Naive thymus-derived CD8-positive, alpha-beta T cell (primary cell): ENCODE data around the gene SRSF10. TPM values are rescaled to one million over a fixed set of nuclear protein-coding genes. Genes with fewer than 3 reads are reported as not detected.
A peak's percentile ranks its signal among the peaks of the same experiment; 100 is the strongest.
"Not testable (repeated sequence)": the region's sequence is repeated elsewhere in the genome, so short reads cannot be mapped to it uniquely, and the experiment has no call there.

Source experiments
- ATAC-seq, 2 donors: fragments of 150-1000 bp; cut with Tn5 transposase in 1 of 2; sonication (Bioruptor Pico), chemical (Tn5 transposase) in 1 of 2; 1 replicate in 1 of 2; 2 replicates in 1 of 2; pipeline ENCODE4 v1.10.0; 2021; ENCODE audit warnings: mild to moderate bottlenecking in 2 of 2, moderate library complexity in 2 of 2
- POLR2A ChIA-PET: fragments of 350-600 bp; sonication (Branson Sonifier 250); formaldehyde crosslinking; loops from one replicate; lab custom pipeline; 2021; ENCODE audit warnings: antibody characterized with exemption; lab: Charles Lee
- DNase-seq, 10 donors: peaks; one replicate each; pipeline versions ENCODE4 v3.0.0 to v3.0.0-alpha.2; 2020 to 2022
- H3K27ac Mint-ChIP-seq, 10 donors: one replicate each; pipeline ENCODE4 v1.8.0; 2020 to 2022; ENCODE audit warnings: mild to moderate bottlenecking in 10 of 10, mixed read lengths in 10 of 10, moderate library complexity in 4 of 10, inconsistent platforms in 1 of 10
- H3K27me3 Mint-ChIP-seq, 5 donors: one replicate each; pipeline ENCODE4 v1.8.0; 2021 to 2022; ENCODE audit warnings: mixed read lengths in 5 of 5
- H3K36me3 Mint-ChIP-seq, 3 donors: one replicate each; pipeline ENCODE4 v1.8.0; 2020 to 2022; ENCODE audit warnings: mixed read lengths in 3 of 3, mild to moderate bottlenecking in 2 of 3, inconsistent platforms in 1 of 3
- H3K4me1 Mint-ChIP-seq, 4 donors: one replicate each; pipeline ENCODE4 v1.8.0; 2021 to 2022; ENCODE audit warnings: mixed read lengths in 4 of 4
- H3K4me3 Mint-ChIP-seq, 10 donors: one replicate each; pipeline ENCODE4 v1.8.0; 2020 to 2022; ENCODE audit warnings: mild to moderate bottlenecking in 10 of 10, mixed read lengths in 10 of 10, moderate library complexity in 6 of 10, inconsistent platforms in 1 of 10
- H3K9me3 Mint-ChIP-seq, 9 donors: one replicate each; pipeline ENCODE4 v1.8.0; 2020 to 2022; ENCODE audit warnings: mixed read lengths in 9 of 9, mild to moderate bottlenecking in 3 of 9, inconsistent platforms in 1 of 9, moderate library complexity in 1 of 9
- polyA plus RNA-seq, 3 donors: library from polyadenylated mRNA; unstranded; fragments of 300-500 nt; fragmentation: Illumina TruSeq; gene quantifications; one replicate each; pipeline ENCODE4 v1.2.3, GENCODE V29; 2021
- total RNA-seq, 8 experiments: library from RNA in 2 of 8; stranded (reverse) in 2 of 8; gene quantifications; one replicate each; pipeline ENCODE4 v1.2.3 and lab custom pipeline; 2021 to 2026

The SRSF10 gene
- total and polyA plus RNA-seq, 5 experiments from 2014 or later: 98.6 to 219 (median 125) TPM

DNA sequence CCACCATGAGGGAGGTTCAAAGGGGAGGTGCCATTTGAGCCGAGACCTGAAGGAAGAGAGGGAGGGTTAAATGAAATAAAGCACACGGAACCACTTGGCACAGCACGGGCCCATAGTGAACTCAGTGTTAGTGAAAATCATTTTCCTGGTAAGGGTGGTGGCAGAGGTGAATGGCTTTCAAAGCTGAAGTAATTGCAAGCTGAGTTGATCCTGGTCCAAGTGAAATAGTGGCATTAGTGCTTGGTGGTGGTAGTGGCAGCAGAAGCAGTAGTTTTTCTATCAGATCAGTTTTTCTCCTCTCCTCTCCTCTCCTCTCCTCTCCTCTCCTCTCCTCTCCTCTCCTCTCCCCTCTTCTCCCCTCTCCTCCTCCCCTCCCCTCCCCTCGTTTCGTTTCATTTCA is 30.5 kb upstream of the SRSF10 start:
- ATAC-seq (no peak), DNase-seq (no peak)
- Mint-ChIP-seq H3K27me3 (peaks cover 4 to 19% (median 5%) of the 10 kb centered on the region in 5 donors), H3K4me3 (no peak overlapping the region), H3K36me3 (no peaks in the 10 kb centered on the region), H3K4me1 (peaks cover 0 to 2% (median 0%) of the 10 kb centered on the region in 4 donors), H3K9me3 (no peaks in the 10 kb centered on the region), H3K27ac (peak overlapping the region in 1 of 10 donors; percentile 13)
- POLR2A ChIA-PET: no interaction called here

DNA sequence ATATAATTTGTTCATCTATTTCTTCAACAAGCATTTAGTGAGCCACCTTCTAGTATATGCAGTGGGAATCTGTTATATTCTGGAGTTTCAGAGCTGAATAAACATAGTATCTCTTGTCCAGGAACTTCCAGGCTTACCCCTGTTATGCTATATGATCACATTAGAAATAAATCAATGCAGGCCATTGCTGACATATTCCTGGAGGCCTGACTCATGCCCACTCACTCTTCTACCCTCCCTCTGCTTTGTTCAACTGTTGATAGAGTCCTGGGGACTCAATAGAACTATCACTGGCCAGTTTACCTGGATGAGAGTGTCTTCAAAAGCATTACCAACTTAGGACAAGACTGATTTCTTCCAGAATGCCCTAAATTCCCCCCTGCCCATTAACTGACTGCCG is 29.3 kb upstream of the SRSF10 start:
- Mint-ChIP-seq H3K36me3 (no peaks in the 10 kb centered on the region), H3K27ac (peak overlapping the region in 1 of 10 donors; percentile 47), H3K27me3 (peaks cover 4 to 19% (median 7%) of the 10 kb centered on the region in 5 donors), H3K4me1 (peaks cover 0 to 2% (median 0%) of the 10 kb centered on the region in 4 donors), H3K4me3 (no peak overlapping the region), H3K9me3 (no peaks in the 10 kb centered on the region)
- ATAC-seq (no peak), DNase-seq (no peak)
- POLR2A ChIA-PET: no interaction called here

DNA sequence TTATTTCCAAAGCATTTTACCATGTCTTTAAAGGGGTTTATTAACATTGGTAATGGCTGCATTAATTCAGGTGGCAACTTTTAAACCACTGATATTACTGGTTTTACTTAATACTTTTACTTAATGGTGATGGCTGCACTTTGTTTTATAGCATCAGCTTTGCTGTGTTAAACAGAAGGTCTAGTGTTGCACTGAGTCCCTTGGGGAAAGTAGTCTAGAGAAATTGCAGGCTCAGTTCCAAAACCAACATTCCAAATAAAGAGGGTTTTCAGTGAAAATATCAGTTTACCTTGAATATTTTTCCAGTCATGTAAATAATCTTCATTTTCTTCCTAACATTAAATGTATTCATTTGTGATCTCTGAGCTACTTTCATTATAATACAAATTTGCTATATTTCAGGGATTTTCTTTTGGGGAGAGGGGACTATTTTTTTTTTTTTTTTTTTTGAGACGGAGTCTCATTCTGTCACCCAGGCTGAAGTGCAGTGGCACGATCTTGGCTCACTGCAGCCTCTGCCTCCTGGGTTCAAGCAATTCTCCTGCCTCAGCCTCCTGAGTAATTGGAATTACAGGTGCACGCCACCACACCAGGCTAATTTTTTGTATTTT is 28.6 kb upstream of the SRSF10 start:
- H3K4me3 Mint-ChIP-seq, H3K4me1 Mint-ChIP-seq, DNase-seq, POLR2A ChIA-PET, H3K36me3 Mint-ChIP-seq, ATAC-seq, H3K9me3 Mint-ChIP-seq, H3K27ac Mint-ChIP-seq: not testable (repeated sequence)
- peaks cover 4 to 19% (median 7%) of the 10 kb centered on the region in 5 donors for H3K27me3 Mint-ChIP-seq

DNA sequence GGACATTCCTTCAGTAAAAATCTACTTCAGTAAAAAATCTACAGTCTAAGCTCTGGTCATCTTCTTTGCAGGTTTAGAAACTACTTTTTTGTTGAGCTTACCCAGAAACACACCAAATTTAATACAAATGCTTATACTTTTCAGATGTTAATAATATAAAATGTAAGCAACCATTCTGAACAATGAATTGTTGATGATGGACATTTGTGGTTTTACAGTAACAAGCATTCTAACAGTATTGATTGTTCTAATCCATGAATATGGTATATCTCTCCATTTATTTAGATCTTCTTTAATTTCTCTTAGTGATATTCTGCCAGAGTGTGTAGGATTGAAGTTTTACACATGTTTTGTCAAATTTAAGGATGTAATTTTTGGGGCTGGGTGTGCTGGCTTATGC is 27.0 kb upstream of the SRSF10 start:
- ATAC-seq (no peak), DNase-seq (no peak)
- Mint-ChIP-seq H3K4me1 (peaks cover 0 to 2% (median 0%) of the 10 kb centered on the region in 4 donors), H3K27me3 (peaks cover 4 to 19% (median 7%) of the 10 kb centered on the region in 5 donors), H3K4me3 (no peak overlapping the region), H3K27ac (no peak overlapping the region), H3K9me3 (no peaks in the 10 kb centered on the region), H3K36me3 (no peaks in the 10 kb centered on the region)
- POLR2A ChIA-PET: no interaction called here

DNA sequence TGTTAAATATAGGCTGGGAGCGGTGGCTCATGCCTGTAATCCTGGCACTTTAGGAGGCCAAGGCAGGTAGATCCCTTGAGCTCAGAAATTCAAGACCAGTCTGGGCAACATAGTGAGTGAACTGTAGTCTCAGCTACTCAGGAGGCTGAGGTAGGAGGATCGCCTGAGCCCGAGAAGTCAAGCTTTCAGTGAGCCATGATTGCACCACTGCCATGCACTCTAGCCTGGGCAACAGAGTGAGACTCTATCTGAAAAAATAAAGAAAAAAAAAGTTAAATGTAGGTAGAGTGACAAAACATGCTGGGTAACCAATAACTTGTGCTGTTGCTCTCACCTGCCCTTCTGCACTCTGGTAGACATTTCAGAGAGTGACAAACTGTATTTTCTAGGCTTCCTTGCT is 25.0 kb upstream of the SRSF10 start:
- Mint-ChIP-seq H3K4me1 (peaks cover 0 to 2% (median 0%) of the 10 kb centered on the region in 4 donors), H3K9me3 (no peaks in the 10 kb centered on the region), H3K36me3 (no peaks in the 10 kb centered on the region), H3K27ac (no peak overlapping the region), H3K4me3 (no peak overlapping the region), H3K27me3 (peaks cover 4 to 12% (median 5%) of the 10 kb centered on the region in 5 donors)
- DNase-seq: no peak
- no peak for ATAC-seq
- POLR2A ChIA-PET: no interaction called here

DNA sequence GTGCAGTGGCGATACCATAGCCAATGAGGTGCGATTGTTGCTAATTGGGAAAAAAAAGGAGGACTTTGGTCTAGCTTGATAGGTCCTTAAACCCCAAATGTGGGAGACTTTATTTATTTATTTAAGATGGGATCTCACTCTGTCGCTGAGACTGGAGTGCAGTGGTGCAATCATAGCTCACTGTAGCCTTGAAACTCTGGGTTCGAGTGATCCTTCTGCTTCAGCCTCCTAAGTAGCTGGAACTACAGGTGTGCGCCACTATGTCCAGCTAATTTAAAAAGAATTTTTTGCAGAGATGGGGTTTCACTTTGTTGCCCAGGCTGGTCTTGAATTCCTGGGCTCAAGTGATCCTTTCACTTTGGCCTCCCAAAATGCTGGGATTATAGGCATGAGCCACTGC is 24.0 kb upstream of the SRSF10 start:
- POLR2A ChIA-PET: interaction anchor here (0.5 kb wide), 1 partner anchor 22 kb away, joined by 5 read pairs; no protein-coding TSS in a partner anchor
- Mint-ChIP-seq H3K36me3 (no peaks in the 10 kb centered on the region), H3K4me3 (no peak overlapping the region), H3K9me3 (no peaks in the 10 kb centered on the region), H3K27ac (no peak overlapping the region), H3K27me3 (peaks cover 2 to 9% (median 4%) of the 10 kb centered on the region in 5 donors), H3K4me1 (no peaks in the 10 kb centered on the region)
- DNase-seq (no peak), ATAC-seq (no peak)

DNA sequence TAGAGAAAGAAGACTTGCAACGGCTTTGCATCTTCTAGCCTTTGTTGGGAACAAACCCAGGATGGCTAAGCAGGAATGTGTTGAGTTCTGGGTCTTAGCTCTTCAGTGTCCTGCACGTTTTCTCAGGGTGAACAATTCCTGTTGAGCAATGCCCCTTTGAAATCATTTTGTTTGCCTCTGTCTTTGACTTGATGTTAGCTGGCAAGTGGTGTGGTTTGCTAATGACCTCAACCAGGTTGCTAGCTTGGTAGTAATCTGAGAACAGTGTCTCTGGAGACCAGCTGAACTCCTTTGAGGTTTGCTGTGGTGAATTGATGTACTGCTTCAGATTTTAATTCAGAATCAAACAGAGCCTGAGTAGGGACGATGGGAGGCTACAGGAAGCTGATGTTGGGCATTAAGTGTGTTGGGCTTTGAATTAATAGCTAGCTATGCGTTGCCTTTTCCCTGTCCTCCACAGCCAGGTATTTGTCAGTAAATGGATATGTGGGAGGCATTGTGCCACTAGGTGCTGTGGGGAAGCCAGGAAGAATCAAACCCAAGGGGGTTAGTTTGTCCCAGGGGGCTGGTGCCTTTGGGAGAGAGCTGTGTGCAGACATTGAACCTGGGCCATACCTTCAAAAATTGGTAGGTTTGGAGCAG is 23.3 kb upstream of the SRSF10 start:
- ATAC-seq (no peak), DNase-seq (no peak)
- Mint-ChIP-seq H3K4me1 (no peaks in the 10 kb centered on the region), H3K4me3 (no peak overlapping the region), H3K36me3 (no peaks in the 10 kb centered on the region), H3K27me3 (peaks cover 2 to 9% (median 2%) of the 10 kb centered on the region in 5 donors), H3K9me3 (no peaks in the 10 kb centered on the region), H3K27ac (no peak overlapping the region)
- POLR2A ChIA-PET: interaction anchor here (0.8 kb wide), 1 partner anchor 14 kb away, joined by 3 read pairs; no protein-coding TSS in a partner anchor

DNA sequence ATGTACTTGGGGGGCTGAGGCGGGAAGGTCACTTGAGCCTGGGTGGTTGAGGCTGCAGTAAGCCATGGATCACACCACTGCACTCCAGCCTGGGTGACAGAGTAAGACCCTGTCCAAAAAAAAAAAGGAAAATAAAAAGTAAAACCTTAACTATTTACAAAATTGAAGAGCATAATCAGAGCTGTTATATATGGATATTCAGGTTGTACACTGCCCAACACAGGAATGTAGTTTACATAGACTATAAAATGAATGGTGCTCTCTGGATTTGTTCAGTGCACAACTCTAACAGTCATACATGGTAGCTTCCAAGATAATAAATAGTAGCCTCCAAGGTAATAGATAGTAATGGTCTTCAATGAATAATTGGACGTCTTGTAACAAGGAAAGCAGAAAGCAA is 22.6 kb upstream of the SRSF10 start:
- no peaks in the 10 kb centered on the region for H3K9me3 Mint-ChIP-seq

DNA sequence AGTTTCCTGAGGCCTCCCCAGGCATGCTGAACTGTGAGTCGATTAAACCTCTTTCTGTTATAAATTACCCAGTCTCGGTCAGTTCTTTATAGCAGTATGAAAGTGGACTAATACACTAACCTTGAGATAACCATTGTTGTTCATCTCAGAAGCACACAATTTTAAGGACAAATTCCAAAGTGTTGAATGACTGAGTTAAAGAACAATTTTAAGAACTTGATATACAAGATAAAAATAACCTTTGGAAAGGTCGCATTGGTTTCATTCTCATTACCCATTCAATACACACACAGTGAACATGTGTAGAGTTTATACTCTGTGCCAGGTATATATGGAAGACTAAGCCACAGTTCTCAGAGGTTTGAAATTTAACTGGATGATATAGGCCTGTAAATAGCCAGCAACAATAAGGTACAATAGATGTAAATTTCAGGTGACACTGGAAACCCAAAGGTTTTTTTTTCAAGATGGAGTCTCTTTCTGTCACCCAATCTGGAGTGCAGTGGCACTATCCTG is 19.1 kb upstream of the SRSF10 start:
- no peaks in the 10 kb centered on the region for H3K9me3 Mint-ChIP-seq
- peaks cover 0 to 3% (median 0%) of the 10 kb centered on the region in 5 donors for H3K27me3 Mint-ChIP-seq
- POLR2A ChIA-PET: no interaction called here
- no peak for DNase-seq
- H3K36me3 Mint-ChIP-seq: no peaks in the 10 kb centered on the region
- peaks cover 0 to 2% (median under 1%) of the 10 kb centered on the region in 4 donors for H3K4me1 Mint-ChIP-seq
- no peak overlapping the region for H3K27ac Mint-ChIP-seq
- H3K4me3 Mint-ChIP-seq: no peak overlapping the region
- no peak for ATAC-seq

More for the DNA sequence above, 22.6 kb upstream of the SRSF10 start:
- POLR2A ChIA-PET: no interaction called here
- H3K4me3 Mint-ChIP-seq: no peak overlapping the region
- H3K27me3 Mint-ChIP-seq: peaks cover 2 to 9% (median 2%) of the 10 kb centered on the region in 5 donors
- peaks cover 0 to 1% (median 0%) of the 10 kb centered on the region in 4 donors for H3K4me1 Mint-ChIP-seq
- no peak overlapping the region for H3K27ac Mint-ChIP-seq
- no peak for ATAC-seq
- DNase-seq: no peak
- no peaks in the 10 kb centered on the region for H3K36me3 Mint-ChIP-seq

DNA sequence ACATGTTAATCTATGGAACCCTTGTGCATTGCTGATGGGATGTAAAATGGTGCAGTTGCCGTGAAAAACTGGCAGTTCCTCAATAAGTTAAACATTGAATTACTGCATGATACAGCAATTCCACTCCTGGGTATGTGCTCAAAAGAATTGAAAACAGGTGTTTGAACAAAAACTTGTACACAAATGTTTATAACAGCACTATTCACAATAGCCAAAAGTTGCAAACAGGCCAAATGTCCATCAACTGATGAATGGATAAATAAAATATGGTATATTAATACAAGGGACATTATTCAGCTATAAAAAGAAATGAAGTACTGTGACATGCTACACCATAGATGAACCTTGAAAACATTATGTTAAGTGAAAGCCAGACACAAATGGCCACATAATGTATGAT is 17.7 kb upstream of the SRSF10 start:
- ATAC-seq (no peak), DNase-seq (no peak)
- no peak overlapping the region for H3K27ac Mint-ChIP-seq
- peaks cover 0 to 3% (median 0%) of the 10 kb centered on the region in 5 donors for H3K27me3 Mint-ChIP-seq
- no peaks in the 10 kb centered on the region for H3K9me3 Mint-ChIP-seq
- H3K36me3 Mint-ChIP-seq: no peaks in the 10 kb centered on the region
- POLR2A ChIA-PET: no interaction called here
- H3K4me3 Mint-ChIP-seq: no peak overlapping the region
- peaks cover 0 to 2% (median under 1%) of the 10 kb centered on the region in 4 donors for H3K4me1 Mint-ChIP-seq

DNA sequence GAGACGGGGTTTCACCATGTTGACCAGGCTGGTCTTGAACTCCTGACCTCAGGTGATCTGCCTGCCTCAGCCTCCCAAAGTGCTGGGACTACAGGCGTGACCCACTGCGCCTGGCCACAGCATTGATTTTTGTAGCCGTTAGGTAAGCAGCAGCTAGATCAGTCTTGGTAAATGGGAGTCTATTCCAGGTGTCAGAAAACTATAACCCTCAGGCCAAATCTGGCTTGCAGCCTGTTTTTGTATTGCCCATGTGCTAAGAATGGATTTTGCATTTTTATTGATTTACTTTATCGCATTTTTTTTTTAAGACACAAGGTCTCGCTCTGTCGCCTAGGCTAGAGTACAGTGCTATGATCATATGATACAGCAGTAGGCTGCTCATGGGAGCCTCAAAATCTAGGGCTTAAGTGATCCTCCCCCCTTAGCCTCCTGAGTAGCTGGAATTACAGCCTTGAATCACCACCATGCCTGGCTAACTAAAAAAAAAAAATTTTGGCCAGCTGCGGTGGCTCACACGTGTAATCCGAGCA is 16.6 kb upstream of the SRSF10 start:
- Mint-ChIP-seq H3K27ac (peak overlapping the region in 1 of 10 donors; percentile 59), H3K27me3 (peaks cover 0 to 3% (median 0%) of the 10 kb centered on the region in 5 donors), H3K9me3 (no peaks in the 10 kb centered on the region), H3K36me3 (no peaks in the 10 kb centered on the region), H3K4me3 (no peak overlapping the region), H3K4me1 (peaks cover 0 to 2% (median under 1%) of the 10 kb centered on the region in 4 donors)
- no peak for ATAC-seq
- DNase-seq: no peak
- POLR2A ChIA-PET: no interaction called here

DNA sequence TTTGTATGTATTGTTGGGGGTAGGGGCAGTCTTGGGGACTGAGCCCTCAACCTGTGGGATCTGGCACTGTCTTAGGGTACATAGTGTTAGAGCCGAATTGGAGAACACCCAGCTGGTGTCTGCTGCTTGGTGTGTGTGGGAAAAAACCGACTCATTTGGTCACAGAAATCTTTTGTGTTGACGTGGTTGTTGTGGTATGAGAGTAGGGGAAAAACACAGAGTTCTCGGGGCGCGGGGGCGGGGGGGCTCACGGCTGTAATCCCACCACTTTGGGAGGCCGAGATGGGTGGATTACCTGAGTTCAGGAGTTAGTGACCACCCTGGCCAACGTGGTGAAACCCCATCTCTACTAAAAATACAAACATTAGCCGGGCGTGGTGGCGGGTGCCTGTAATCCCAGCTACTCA is 15.3 kb upstream of the SRSF10 start:
- POLR2A ChIA-PET: no interaction called here
- no peak for DNase-seq
- H3K27me3 Mint-ChIP-seq: peaks cover 0 to 3% (median 0%) of the 10 kb centered on the region in 5 donors
- peaks cover 0 to 4% (median under 1%) of the 10 kb centered on the region in 4 donors for H3K4me1 Mint-ChIP-seq
- no peak for ATAC-seq
- H3K4me3 Mint-ChIP-seq: no peak overlapping the region
- H3K27ac Mint-ChIP-seq: peak overlapping the region in 1 of 10 donors; percentile 66
- H3K9me3 Mint-ChIP-seq: no peaks in the 10 kb centered on the region
- no peaks in the 10 kb centered on the region for H3K36me3 Mint-ChIP-seq

DNA sequence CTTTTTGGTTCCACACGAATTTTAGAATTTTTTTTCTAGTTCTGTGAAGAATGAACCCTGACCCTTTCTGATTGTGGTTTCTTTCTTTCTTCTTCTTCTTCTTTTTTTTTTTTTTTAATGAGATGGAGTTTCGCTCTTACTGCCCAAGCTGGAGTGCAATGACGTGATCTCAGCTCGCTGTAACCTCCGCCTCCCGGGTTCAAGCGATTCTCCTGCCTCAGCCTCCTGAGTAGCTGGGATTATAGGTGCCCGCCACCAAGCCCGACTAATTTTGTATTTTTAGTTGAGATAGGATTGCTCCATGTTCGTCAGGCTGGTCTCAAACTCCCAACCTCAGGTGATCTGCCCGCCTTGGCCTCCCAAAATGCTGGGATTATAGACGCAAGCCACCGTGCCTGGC is 11.9 kb upstream of the SRSF10 start:
- H3K36me3 Mint-ChIP-seq, H3K27ac Mint-ChIP-seq, H3K9me3 Mint-ChIP-seq, H3K27me3 Mint-ChIP-seq, POLR2A ChIA-PET, DNase-seq, ATAC-seq, H3K4me3 Mint-ChIP-seq: not testable (repeated sequence)
- H3K4me1 Mint-ChIP-seq: peaks cover 0 to 14% (median 2%) of the 10 kb centered on the region in 4 donors
